GM12801 (cell line): Measurements from ENCODE around the gene ABCB11.

Experiments
- CTCF ChIP-seq: IDR thresholded peaks from one replicate; pipeline ENCODE4 v1.5.1; 2011; ENCODE audit warnings: control low read depth; ENCODE audit not compliant: insufficient read length; ENCODE audit errors: extremely low read depth

Gene ABCB11

GRCh38 chr2:169018390-169018789, 12.7 kb downstream of the ABCB11 start:
- TF ChIP-seq CTCF, result no peak

GRCh38 chr2:169015943-169016342, 15.2 kb downstream of the ABCB11 start:
- TF ChIP-seq CTCF, result no peak

GRCh38 chr2:169014780-169015179, 16.3 kb downstream of the ABCB11 start:
- TF ChIP-seq CTCF, result no peak

- TF ChIP-seq CTCF, result no peak
Measured at GRCh38 chr2:169013628-169014026, 17.5 kb downstream of the ABCB11 start.

GRCh38 chr2:169012812-169013627, 18.1 kb downstream of the ABCB11 start:
- TF ChIP-seq CTCF, result no peak

- no peak for TF ChIP-seq CTCF
Measured at GRCh38 chr2:169011698-169012097, 19.4 kb downstream of the ABCB11 start.

GRCh38 chr2:169010633-169011460, 20.3 kb downstream of the ABCB11 start:
- no peak for TF ChIP-seq CTCF
